ENCODE results near the gene EGLN3.

GRCh38 chr14:33897878-33898535 lies 52.9 kb downstream of the EGLN3 start:
- TF ChIP-seq PKNOX1 (IDR thresholded peaks at IDR 0.05) (no peak), EP300 (IDR thresholded peaks at IDR 0.05; ENCODE audit: borderline replicate concordance in 1 of 2, control insufficient read depth in 1 of 2, low read depth in 2 of 2, low read length in 2 of 2) (no peak), POLR2AphosphoS5 (IDR thresholded peaks at IDR 0.05; ENCODE audit: low read length) (no peak), JUND (IDR thresholded peaks at IDR 0.05; ENCODE audit: low read depth, low read length) (no peak), SMARCA5 (IDR thresholded peaks at IDR 0.05) (no peak), CTCF (IDR thresholded peaks at IDR 0.05 in 2 of 3, conservative IDR thresholded peaks at IDR 0.05 in 1 of 3; ENCODE audit: control insufficient read depth in 2 of 3, extremely low read depth in 1 of 3, insufficient read depth in 1 of 3, low read depth in 3 of 3, low read length in 3 of 3) (no peak), SPI1 (IDR thresholded peaks at IDR 0.05; ENCODE audit: borderline replicate concordance, insufficient read depth, low read depth, low read length) (no peak), MTA3 (IDR thresholded peaks at IDR 0.05; ENCODE audit: borderline replicate concordance, low read length) (no peak), ZNF687 (IDR thresholded peaks at IDR 0.05) (no peak)

Data from GM12878 (cell line).